Mononuclear cell (primary cell): ENCODE measurements around the gene ZNRF3. TPM values are rescaled to one million over a fixed set of nuclear protein-coding genes. Genes with fewer than 3 reads are reported as not detected.

Source experiments
- H3K27me3 ChIP-seq: 2 replicates; pipeline ENCODE4 v1.6.0; 2011; ENCODE audit warnings: low read length, control low read depth; ENCODE audit not compliant: insufficient read depth
- H3K4me1 ChIP-seq: 2 replicates; pipeline ENCODE4 v1.5.1; 2011; ENCODE audit warnings: mild to moderate bottlenecking, low read length, control low read depth; ENCODE audit not compliant: insufficient read depth
- H3K4me3 ChIP-seq: 2 replicates; pipeline ENCODE4 v1.5.1; 2011; ENCODE audit warnings: mild to moderate bottlenecking, low read length, moderate library complexity
- H3K9me3 ChIP-seq: 2 replicates; pipeline ENCODE4 v1.5.1; 2011; ENCODE audit warnings: low read depth, mild to moderate bottlenecking, control low read depth, low read length
- total RNA-seq: library from RNA; depleted of rRNA; stranded (reverse); fragments of >200 nt; gene quantifications from one replicate; pipeline ENCODE4 v1.2.3, GENCODE V29; 2012

The ZNRF3 gene
- total RNA-seq, 1 donor = 0.52 TPM

DNA sequence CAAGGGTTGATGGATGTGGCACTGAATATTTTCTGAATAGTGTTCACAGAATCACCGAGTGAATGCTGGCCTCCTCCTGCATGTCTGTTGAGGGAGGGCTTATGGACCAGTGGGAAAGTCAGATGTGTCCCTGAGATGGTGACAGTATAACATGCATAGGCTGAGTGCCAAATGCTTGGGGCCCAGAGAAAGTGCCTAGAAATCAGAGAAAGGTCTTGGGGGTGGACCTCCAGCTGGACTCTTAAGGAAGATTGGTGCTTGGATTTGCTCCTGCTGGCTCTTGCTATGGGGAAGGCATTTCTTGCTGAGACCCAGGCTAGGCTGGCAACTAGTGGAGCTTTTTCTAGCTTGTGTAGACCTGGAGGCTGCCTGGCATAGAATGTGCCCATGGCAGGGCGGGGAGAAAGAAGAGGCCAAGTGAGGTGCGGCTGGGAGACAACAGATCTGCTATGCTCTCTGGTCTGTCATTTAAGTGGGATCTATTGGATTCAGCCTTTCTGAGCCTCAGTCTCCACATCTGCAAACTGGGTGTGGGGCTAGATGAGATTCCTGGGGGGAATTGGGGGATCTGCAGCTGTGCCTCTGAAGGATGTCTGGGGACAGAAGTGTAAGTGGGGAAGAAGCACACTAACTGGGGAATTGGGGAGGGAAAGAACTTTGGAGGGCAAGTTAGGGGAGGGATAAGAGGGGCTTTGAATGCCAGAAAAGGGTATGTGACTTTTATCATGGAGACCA, 27.4 kb downstream of the ZNRF3 start:
- no peaks in the 10 kb centered on the region for H3K4me1 ChIP-seq
- no peak overlapping the region for H3K4me3 ChIP-seq
- H3K27me3 ChIP-seq = no peaks in the 10 kb centered on the region
- H3K9me3 ChIP-seq = no peaks in the 10 kb centered on the region

DNA sequence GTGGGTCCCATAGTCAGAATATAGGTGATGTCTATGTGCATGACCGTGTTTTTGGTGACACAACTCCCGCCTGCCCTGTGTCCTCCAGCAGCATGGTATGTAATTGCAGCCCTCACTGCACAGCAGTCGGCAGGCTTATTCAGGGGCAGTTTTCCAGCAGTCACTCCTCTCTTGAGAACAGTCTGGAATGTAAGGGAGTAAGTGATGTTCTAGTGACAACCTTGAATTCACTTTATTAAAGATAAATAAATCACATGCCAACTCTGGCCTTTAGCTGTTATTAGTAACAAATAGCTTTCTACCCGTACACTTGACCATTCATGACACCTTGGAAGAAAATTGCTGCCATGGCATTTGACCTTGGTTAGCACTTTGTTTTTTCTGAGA, 27.9 kb downstream of the ZNRF3 start:
- no peaks in the 10 kb centered on the region for H3K9me3 ChIP-seq
- H3K4me3 ChIP-seq = no peak overlapping the region
- H3K27me3 ChIP-seq = no peaks in the 10 kb centered on the region
- no peaks in the 10 kb centered on the region for H3K4me1 ChIP-seq

- Histone ChIP-seq H3K9me3 (no peaks in the 10 kb centered on the region), H3K4me1 (no peaks in the 10 kb centered on the region), H3K27me3 (no peaks in the 10 kb centered on the region), H3K4me3 (no peak overlapping the region)
Observed at GRCh38 chr22:28911777-28912669, 28.7 kb downstream of the ZNRF3 start.

GRCh38 chr22:28914201-28914600, 30.8 kb downstream of the ZNRF3 start:
- no peaks in the 10 kb centered on the region for H3K27me3 ChIP-seq
- no peak overlapping the region for H3K4me3 ChIP-seq
- H3K9me3 ChIP-seq = no peaks in the 10 kb centered on the region
- H3K4me1 ChIP-seq = no peaks in the 10 kb centered on the region

DNA sequence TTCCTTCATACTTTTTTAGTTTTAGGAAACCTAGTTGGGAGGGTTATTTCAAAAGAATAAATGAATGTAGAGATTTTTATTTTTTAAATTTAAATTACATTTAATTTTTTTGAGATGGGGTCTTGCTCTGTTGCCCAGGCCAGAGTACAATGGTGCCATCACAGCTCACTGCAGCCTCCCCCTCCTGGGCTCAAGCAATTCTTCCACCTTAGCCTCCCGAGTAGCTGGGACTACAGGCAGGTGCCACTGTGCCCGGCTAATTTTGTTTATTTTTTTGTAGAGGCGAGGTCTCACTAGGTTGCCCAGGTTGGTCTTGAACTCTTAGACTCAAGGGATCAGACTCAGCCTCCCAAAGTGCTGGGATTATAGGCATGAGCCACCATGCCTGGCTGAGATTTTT, 32.6 kb downstream of the ZNRF3 start:
- H3K27me3 ChIP-seq = no peaks in the 10 kb centered on the region
- no peaks in the 10 kb centered on the region for H3K4me1 ChIP-seq
- no peak overlapping the region for H3K4me3 ChIP-seq
- no peaks in the 10 kb centered on the region for H3K9me3 ChIP-seq

GRCh38 chr22:28917747-28918549, 34.6 kb downstream of the ZNRF3 start:
- H3K27me3 ChIP-seq = no peaks in the 10 kb centered on the region
- H3K9me3 ChIP-seq = no peaks in the 10 kb centered on the region
- H3K4me1 ChIP-seq = no peaks in the 10 kb centered on the region

GRCh38 chr22:28918550-28919271, 35.3 kb downstream of the ZNRF3 start:
- Histone ChIP-seq H3K4me3 (no peak overlapping the region), H3K27me3 (no peaks in the 10 kb centered on the region)

More at GRCh38 chr22:28917747-28918549, 34.6 kb downstream of the ZNRF3 start:
- H3K4me3 ChIP-seq = no peak overlapping the region

GRCh38 chr22:28920757-28921584, 37.6 kb downstream of the ZNRF3 start:
- no peaks in the 10 kb centered on the region for H3K9me3 ChIP-seq
- no peak overlapping the region for H3K4me3 ChIP-seq
- no peaks in the 10 kb centered on the region for H3K27me3 ChIP-seq
- H3K4me1 ChIP-seq = no peaks in the 10 kb centered on the region

More at GRCh38 chr22:28918550-28919271, 35.3 kb downstream of the ZNRF3 start:
- Histone ChIP-seq H3K9me3 (no peaks in the 10 kb centered on the region), H3K4me1 (no peaks in the 10 kb centered on the region)

GRCh38 chr22:28921585-28921879, 38.2 kb downstream of the ZNRF3 start:
- Histone ChIP-seq H3K27me3 (no peaks in the 10 kb centered on the region), H3K4me1 (no peaks in the 10 kb centered on the region)

GRCh38 chr22:28922540-28923244, 39.3 kb downstream of the ZNRF3 start:
- Histone ChIP-seq H3K9me3 (no peaks in the 10 kb centered on the region), H3K4me3 (no peak overlapping the region), H3K4me1 (no peaks in the 10 kb centered on the region), H3K27me3 (no peaks in the 10 kb centered on the region)

More at GRCh38 chr22:28921585-28921879, 38.2 kb downstream of the ZNRF3 start:
- no peaks in the 10 kb centered on the region for H3K9me3 ChIP-seq
- no peak overlapping the region for H3K4me3 ChIP-seq

- Histone ChIP-seq H3K4me1 (no peaks in the 10 kb centered on the region), H3K4me3 (no peak overlapping the region), H3K27me3 (no peaks in the 10 kb centered on the region), H3K9me3 (no peaks in the 10 kb centered on the region)
Observed at GRCh38 chr22:28923826-28924732, 40.7 kb downstream of the ZNRF3 start.

- H3K27me3 ChIP-seq = peaks cover 5% of the 10 kb centered on the region
- no peaks in the 10 kb centered on the region for H3K9me3 ChIP-seq
- no peak overlapping the region for H3K4me3 ChIP-seq
- no peaks in the 10 kb centered on the region for H3K4me1 ChIP-seq
Observed at GRCh38 chr22:28925916-28926315, 42.5 kb downstream of the ZNRF3 start.

- H3K4me3 ChIP-seq = no peak overlapping the region
- peaks cover 5% of the 10 kb centered on the region for H3K27me3 ChIP-seq
- no peaks in the 10 kb centered on the region for H3K4me1 ChIP-seq
- H3K9me3 ChIP-seq = no peaks in the 10 kb centered on the region
Observed at GRCh38 chr22:28927630-28928029, 44.3 kb downstream of the ZNRF3 start.
